ENCODE data around the gene SLCO3A1. TPM values are rescaled to one million over a fixed set of nuclear protein-coding genes. Genes with fewer than 3 reads are reported as not detected.

Gene SLCO3A1
- total RNA-seq, 1 experiment from 2014 or later: 5.1 TPM

- no peaks in the 10 kb centered on the region for H3K36me3 ChIP-seq (ENCODE audit: control insufficient read depth in 1 of 2, insufficient read depth in 2 of 2, low read length in 2 of 2)
- CTCF ChIA-PET: no interaction called here
- no TSS peak for BruUV-seq (replicated peaks)
- intact Hi-C loops (cut with micrococcal nuclease): no loop called here
- H3K9me3 ChIP-seq (ENCODE audit: control insufficient read depth in 1 of 2, insufficient read depth in 1 of 2, low read depth in 1 of 2, low read length in 2 of 2): no peaks in the 10 kb centered on the region
- no peak overlapping the region for H3K4me2 ChIP-seq (ENCODE audit: low read length)
- POLR2A ChIA-PET: no interaction called here
- DNase-seq (ENCODE audit: low read depth, low spot score): no peak
- H3K9ac ChIP-seq (ENCODE audit: low read length): no peak overlapping the region
- H4K20me1 ChIP-seq (ENCODE audit: insufficient read depth): no peaks in the 10 kb centered on the region
- peaks cover 4 to 8% of the 10 kb centered on the region in 2 experiments; a peak in 3 of 4 replicates for H3K4me1 ChIP-seq (ENCODE audit: control insufficient read depth in 1 of 2, insufficient read depth in 2 of 2, low read length in 2 of 2)
- no peak overlapping the region for H3K27ac ChIP-seq (ENCODE audit: low read depth, low read length)
- H2AFZ ChIP-seq (ENCODE audit: low read depth, low read length, poor library complexity, severe bottlenecking): no peak overlapping the region
- 0 out of 2 replicates have a peak, but pooled peaks cover 4% of the 10 kb centered on the region for H3K27me3 ChIP-seq (ENCODE audit: insufficient read depth, low read length)
- no peaks in the 10 kb centered on the region for H3K9me2 ChIP-seq (ENCODE audit: insufficient read depth)
- no peak overlapping the region for H3K4me3 ChIP-seq (replicated peaks in 1 of 2; ENCODE audit: low read depth in 1 of 2, low read length in 2 of 2)
- no peaks in the 10 kb centered on the region for H3K79me2 ChIP-seq (ENCODE audit: insufficient read depth, low read length)
- no peak for ATAC-seq
- RAD21 ChIA-PET (ENCODE audit: low non-redundant PET in 1 of 2, low total read pairs in 2 of 2, uncharacterized antibody in 2 of 2, unreplicated experiment in 2 of 2): no interaction called here
- TF ChIP-seq CTCF (IDR thresholded peaks at IDR 0.05 in 2 of 3, conservative IDR thresholded peaks at IDR 0.05 in 1 of 3; ENCODE audit: borderline replicate concordance in 1 of 3, insufficient read depth in 1 of 3, low read depth in 2 of 3, low read length in 2 of 3) (no peak), ATF3 (IDR thresholded peaks at IDR 0.05) (no peak)
Observed at GRCh38 chr15:92117261-92117731, 263.8 kb downstream of the SLCO3A1 start.

GRCh38 chr15:92118162-92118935, 264.8 kb downstream of the SLCO3A1 start:
- CTCF ChIA-PET: no interaction called here

More at GRCh38 chr15:92118162-92118935, 264.8 kb downstream of the SLCO3A1 start:
- no peak overlapping the region for H3K4me3 ChIP-seq (replicated peaks in 1 of 2; ENCODE audit: low read depth in 1 of 2, low read length in 2 of 2)
- intact Hi-C loops (cut with micrococcal nuclease): no loop called here
- no peak overlapping the region for H2AFZ ChIP-seq (ENCODE audit: low read depth, low read length, poor library complexity, severe bottlenecking)
- no peak overlapping the region for H3K27ac ChIP-seq (ENCODE audit: low read depth, low read length)
- ATAC-seq: no peak
- peaks cover 4 to 8% of the 10 kb centered on the region in 2 experiments; a peak in 3 of 4 replicates for H3K4me1 ChIP-seq (ENCODE audit: control insufficient read depth in 1 of 2, insufficient read depth in 2 of 2, low read length in 2 of 2)
- no peaks in the 10 kb centered on the region for H3K79me2 ChIP-seq (ENCODE audit: insufficient read depth, low read length)
- no peaks in the 10 kb centered on the region for H4K20me1 ChIP-seq (ENCODE audit: insufficient read depth)
- H3K9me2 ChIP-seq (ENCODE audit: insufficient read depth): no peaks in the 10 kb centered on the region
- H3K9me3 ChIP-seq (ENCODE audit: control insufficient read depth in 1 of 2, insufficient read depth in 1 of 2, low read depth in 1 of 2, low read length in 2 of 2): no peaks in the 10 kb centered on the region
- no peak for DNase-seq (ENCODE audit: low read depth, low spot score)
- POLR2A ChIA-PET: no interaction called here
- H3K9ac ChIP-seq (ENCODE audit: low read length): no peak overlapping the region
- no peaks in the 10 kb centered on the region for H3K27me3 ChIP-seq (ENCODE audit: insufficient read depth, low read length)
- TF ChIP-seq, protein P1, sequence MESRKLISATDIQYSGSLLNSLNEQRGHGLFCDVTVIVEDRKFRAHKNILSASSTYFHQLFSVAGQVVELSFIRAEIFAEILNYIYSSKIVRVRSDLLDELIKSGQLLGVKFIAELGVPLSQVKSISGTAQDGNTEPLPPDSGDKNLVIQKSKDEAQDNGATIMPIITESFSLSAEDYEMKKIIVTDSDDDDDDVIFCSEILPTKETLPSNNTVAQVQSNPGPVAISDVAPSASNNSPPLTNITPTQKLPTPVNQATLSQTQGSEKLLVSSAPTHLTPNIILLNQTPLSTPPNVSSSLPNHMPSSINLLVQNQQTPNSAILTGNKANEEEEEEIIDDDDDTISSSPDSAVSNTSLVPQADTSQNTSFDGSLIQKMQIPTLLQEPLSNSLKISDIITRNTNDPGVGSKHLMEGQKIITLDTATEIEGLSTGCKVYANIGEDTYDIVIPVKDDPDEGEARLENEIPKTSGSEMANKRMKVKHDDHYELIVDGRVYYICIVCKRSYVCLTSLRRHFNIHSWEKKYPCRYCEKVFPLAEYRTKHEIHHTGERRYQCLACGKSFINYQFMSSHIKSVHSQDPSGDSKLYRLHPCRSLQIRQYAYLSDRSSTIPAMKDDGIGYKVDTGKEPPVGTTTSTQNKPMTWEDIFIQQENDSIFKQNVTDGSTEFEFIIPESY (IDR thresholded peaks at IDR 0.05; ENCODE audit: extremely low read depth, insufficient replicate concordance, low read length): no peak
- BruUV-seq (replicated peaks): no TSS peak
- H3K36me3 ChIP-seq (ENCODE audit: control insufficient read depth in 1 of 2, insufficient read depth in 2 of 2, low read length in 2 of 2): no peaks in the 10 kb centered on the region
- H3K4me2 ChIP-seq (ENCODE audit: low read length): no peak overlapping the region
- RAD21 ChIA-PET (ENCODE audit: low non-redundant PET in 1 of 2, low total read pairs in 2 of 2, uncharacterized antibody in 2 of 2, unreplicated experiment in 2 of 2): no interaction called here

All from HCT116 (cell line).